ENCODE data around the gene UNKL. TPM values are rescaled to one million over a fixed set of nuclear protein-coding genes. Genes with fewer than 3 reads are reported as not detected.
"Not testable (repeated sequence)": the region's sequence is repeated elsewhere in the genome, so short reads cannot be mapped to it uniquely, and the experiment has no call there.

UNKL gene
- total and polyA plus RNA-seq, 2 of the 8 experiments (the other 6 are each of a cell fraction or from before 2014, with no cell fraction given) = 25.1 to 31.8 TPM

DNA sequence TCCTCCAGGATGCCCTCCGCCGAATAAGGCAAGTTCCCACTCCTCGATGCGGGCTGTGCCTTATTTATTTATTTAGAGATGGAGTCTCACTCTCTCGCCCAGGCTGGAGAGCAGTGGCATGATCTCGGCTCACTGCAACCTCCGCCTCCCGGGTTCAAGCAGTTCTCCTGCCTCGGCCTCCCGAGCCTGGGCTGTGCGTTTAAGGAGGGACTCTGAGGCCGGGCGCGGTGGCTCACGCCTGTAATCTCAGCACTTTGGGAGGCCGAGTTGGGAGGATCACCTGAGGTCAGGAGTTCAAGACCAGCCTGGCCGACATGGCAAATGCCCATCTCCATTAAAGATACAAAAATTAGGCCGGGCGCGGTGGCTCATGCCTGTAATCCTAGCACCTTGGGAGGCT lies 86.4 kb downstream of the UNKL start:
- H3K23me2 ChIP-seq (ENCODE audit: low read depth, low read length) = peaks cover 10% of the 10 kb centered on the region; the same call in 1 of the 2 replicates
- H2BK20ac ChIP-seq (ENCODE audit: low read length); H4K5ac ChIP-seq (ENCODE audit: insufficient read length, low read depth, low read length); H3K79me1 ChIP-seq (ENCODE audit: low read depth, low read length); H3K27ac ChIP-seq (ENCODE audit: low read depth, low read length); H3K9ac ChIP-seq (replicated peaks in 1 of 4; ENCODE audit: extremely low read depth in 1 of 4, low read depth in 3 of 4, low read length in 3 of 4); H3K4ac ChIP-seq (replicated peaks; ENCODE audit: insufficient read length, low read depth, low read length); H3K23ac ChIP-seq (ENCODE audit: insufficient read length); H2BK15ac ChIP-seq (ENCODE audit: low read length); H2BK120ac ChIP-seq (replicated peaks; ENCODE audit: low read depth, low read length); H3K79me2 ChIP-seq (ENCODE audit: control insufficient read depth in 1 of 2, insufficient read depth in 2 of 2, low read length in 2 of 2); H3K56ac ChIP-seq (replicated peaks; ENCODE audit: insufficient read length, low read depth, low read length); H2BK5ac ChIP-seq (ENCODE audit: low read depth, low read length); H4K91ac ChIP-seq (replicated peaks; ENCODE audit: insufficient read length, low read length); H3K9me3 ChIP-seq (ENCODE audit: insufficient read depth in 2 of 2, low read depth in 1 of 2, low read length in 1 of 2); H4K8ac ChIP-seq (ENCODE audit: extremely low read depth, insufficient read depth, low read length); H2AK5ac ChIP-seq (ENCODE audit: low read depth, low read length); FAIRE-seq; H3K18ac ChIP-seq (ENCODE audit: extremely low read depth, low read length); H2AFZ ChIP-seq (ENCODE audit: low read length); H3K4me3 ChIP-seq (ENCODE audit: extremely low read depth in 1 of 4, insufficient read depth in 2 of 4, low read depth in 3 of 4, low read length in 4 of 4); DNase-seq (ENCODE audit: low read depth in 1 of 2, low spot score in 2 of 2); H2BK12ac ChIP-seq (ENCODE audit: low read depth, low read length); H3K14ac ChIP-seq (ENCODE audit: insufficient read length); H3K4me2 ChIP-seq (ENCODE audit: insufficient read depth in 1 of 2, low read depth in 2 of 2, low read length in 2 of 2): not testable (repeated sequence)
- ChIA-PET POLR2A (ENCODE audit: partially characterized antibody) (interaction anchor here (0.9 to 6.5 kb wide), 2 partner anchors 14 to 17 kb away, joined by 4 to 106 read pairs; partner anchors contain the start of gene UBE2I), CTCF (ENCODE audit: partially characterized antibody) (interaction anchor here (0.7 to 2.1 kb wide), 4 partner anchors 8 to 578 kb away, joined by 3 to 6 read pairs (median 3); no protein-coding TSS in a partner anchor)
- WGBS, 2 experiments (ENCODE audit: extremely low coverage in 1 of 2, insufficient coverage in 1 of 2, insufficient read length in 1 of 2, insufficient replicate concordance in 2 of 2, low coverage in 1 of 2, low lambda C conversion rate in 2 of 2, missing lambda C conversion rate in 1 of 2) = 91% methylated on average over 17 of the region's 20 CpGs; no CpG with 5 or more reads in 1 of the 2 experiments
- peaks cover 5 to 18% (median 9%) of the 10 kb centered on the region in 4 experiments; a peak in 6 of 8 replicates for H3K36me3 ChIP-seq (ENCODE audit: control insufficient read depth in 2 of 4, insufficient read depth in 4 of 4, low read length in 3 of 4)
- peaks cover 7 to 10% of the 10 kb centered on the region in 2 experiments for H4K20me1 ChIP-seq (replicated peaks in 1 of 2; ENCODE audit: control insufficient read depth in 1 of 2, insufficient read depth in 2 of 2, low read length in 2 of 2)
- peaks cover 3 to 16% (median 9%) of the 10 kb centered on the region in 4 experiments; a peak in 6 of 7 replicates for H3K27me3 ChIP-seq (replicated peaks in 1 of 4; ENCODE audit: control insufficient read depth in 3 of 4, extremely low read depth in 1 of 4, insufficient read depth in 3 of 4, low read length in 3 of 4)
- peaks cover 0 to 11% (median 11%) of the 10 kb centered on the region in 4 experiments; a peak in 5 of 7 replicates for H3K4me1 ChIP-seq (replicated peaks in 1 of 4; ENCODE audit: control insufficient read depth in 3 of 4, insufficient read depth in 4 of 4, low read length in 3 of 4)
